Mesendoderm (in vitro differentiated cells): Measurements from ENCODE around the gene NHSL1.
"Not testable (repeated sequence)": the region's sequence is repeated elsewhere in the genome, so short reads cannot be mapped to it uniquely, and the experiment has no call there.

Experiments
- DNase-seq: peaks from one replicate; pipeline ENCODE4 v3.0.0; 2013
- H2AK5ac ChIP-seq: 2 replicates; pipeline ENCODE4 v1.6.1; 2013; ENCODE audit warnings: low read length, inconsistent platforms
- H2BK120ac ChIP-seq: 2 replicates; pipeline ENCODE4 v1.6.1; 2013; ENCODE audit warnings: low read depth, mild to moderate bottlenecking, low read length, moderate library complexity, mixed read lengths
- H2BK15ac ChIP-seq: replicated peaks from 2 replicates; pipeline ENCODE4 v1.6.1; 2013; ENCODE audit warnings: low read depth, mild to moderate bottlenecking, moderate library complexity
- H2BK5ac ChIP-seq: 2 replicates; pipeline ENCODE4 v1.6.1; 2013; ENCODE audit warnings: low read length, inconsistent platforms
- H3K18ac ChIP-seq: 2 replicates; pipeline ENCODE4 v1.6.1; 2013; ENCODE audit warnings: mild to moderate bottlenecking, low read length, mixed read lengths
- H3K23ac ChIP-seq: one replicate; pipeline ENCODE4 v1.6.1; 2013; ENCODE audit warnings: low read length
- H3K27ac ChIP-seq: 2 replicates; pipeline ENCODE4 v1.5.1; 2013; ENCODE audit warnings: low read depth, mild to moderate bottlenecking, inconsistent platforms, low read length, moderate library complexity
- H3K27me3 ChIP-seq: 2 replicates; pipeline ENCODE4 v1.6.1; 2013; ENCODE audit warnings: low read length, control low read depth, mild to moderate bottlenecking, inconsistent platforms; ENCODE audit not compliant: insufficient read depth, poor library complexity
- H3K36me3 ChIP-seq: 2 replicates; pipeline ENCODE4 v1.6.1; 2013; ENCODE audit warnings: low read length, inconsistent platforms; ENCODE audit not compliant: control insufficient read depth, insufficient read depth
- H3K4ac ChIP-seq: one replicate; pipeline ENCODE4 v1.6.1; 2013; ENCODE audit warnings: low read depth, mild to moderate bottlenecking, low read length, moderate library complexity
- H3K4me1 ChIP-seq: 2 replicates; pipeline ENCODE4 v1.6.1; 2013; ENCODE audit warnings: low read depth, low read length, inconsistent platforms; ENCODE audit not compliant: control insufficient read depth
- H3K4me2 ChIP-seq: 2 replicates; pipeline ENCODE4 v1.6.1; 2013; ENCODE audit warnings: low read length
- H3K4me3 ChIP-seq: 2 replicates; pipeline ENCODE4 v1.5.1; 2013; ENCODE audit warnings: mild to moderate bottlenecking, low read length
- H3K56ac ChIP-seq: one replicate; pipeline ENCODE4 v1.6.1; 2013; ENCODE audit warnings: low read length
- H3K79me1 ChIP-seq: 2 replicates; pipeline ENCODE4 v1.6.1; 2013; ENCODE audit warnings: low read length, inconsistent platforms
- H3K79me2 ChIP-seq: 2 replicates; pipeline ENCODE4 v1.6.1; 2013; ENCODE audit warnings: mild to moderate bottlenecking, low read length; ENCODE audit not compliant: control insufficient read depth, insufficient read depth
- H3K9ac ChIP-seq: 2 replicates; pipeline ENCODE4 v1.6.1; 2013; ENCODE audit warnings: low read length, inconsistent platforms
- H4K5ac ChIP-seq: one replicate; pipeline ENCODE4 v1.6.1; 2013; ENCODE audit warnings: low read length
- H4K8ac ChIP-seq: one replicate; pipeline ENCODE4 v1.6.1; 2013; ENCODE audit warnings: low read depth, mild to moderate bottlenecking, control low read depth, low read length, moderate library complexity
- WGBS: extraction: QIAGEN DNeasy Blood & Tissue Kit; methylation state at CpG from one replicate; pipeline ENCODE4 v1.1.7; 2013; ENCODE audit warnings: low lambda C conversion rate, missing lambda C conversion rate; ENCODE audit not compliant: insufficient coverage; ENCODE audit errors: extremely low coverage; 5-methylcytosine and 5-hydroxymethylcytosine counted together

Gene NHSL1

GRCh38 chr6:138427701-138428100 lies 71.6 kb downstream of the NHSL1 start:
- no peak overlapping the region for H3K4me3 ChIP-seq
- no peak overlapping the region for H2BK5ac ChIP-seq
- H3K36me3 ChIP-seq: no peaks in the 10 kb centered on the region
- H2AK5ac ChIP-seq: no peak overlapping the region
- H3K27me3 ChIP-seq: no peaks in the 10 kb centered on the region
- no peaks in the 10 kb centered on the region for H3K79me1 ChIP-seq
- H2BK120ac ChIP-seq: no peak overlapping the region
- no peak overlapping the region for H2BK15ac ChIP-seq
- H3K4me2 ChIP-seq: no peak overlapping the region
- no peak overlapping the region for H3K23ac ChIP-seq
- H3K56ac ChIP-seq: no peak overlapping the region
- H4K5ac ChIP-seq: no peak overlapping the region
- H3K4me1 ChIP-seq: no peaks in the 10 kb centered on the region
- no peaks in the 10 kb centered on the region for H3K79me2 ChIP-seq
- no peak for DNase-seq
- 100% methylated on average over 1 of the region's 8 CpGs for WGBS
- no peak overlapping the region for H3K18ac ChIP-seq
- H3K9ac ChIP-seq: no peak overlapping the region
- no peak overlapping the region for H3K27ac ChIP-seq
- H4K8ac ChIP-seq: no peak overlapping the region
- no peak overlapping the region for H3K4ac ChIP-seq

- H3K56ac ChIP-seq: no peak overlapping the region
- no peak overlapping the region for H3K4me3 ChIP-seq
- H3K27ac ChIP-seq: no peak overlapping the region
- no peaks in the 10 kb centered on the region for H3K79me1 ChIP-seq
- no peak overlapping the region for H3K23ac ChIP-seq
- H2BK15ac ChIP-seq: no peak overlapping the region
- no peak overlapping the region for H4K5ac ChIP-seq
- H3K4ac ChIP-seq: no peak overlapping the region
- no peaks in the 10 kb centered on the region for H3K27me3 ChIP-seq
- no peaks in the 10 kb centered on the region for H3K79me2 ChIP-seq
- no peak overlapping the region for H3K18ac ChIP-seq
- H3K4me1 ChIP-seq: no peaks in the 10 kb centered on the region
- no peak overlapping the region for H2BK5ac ChIP-seq
- no peak for DNase-seq
- H3K36me3 ChIP-seq: no peaks in the 10 kb centered on the region
- H4K8ac ChIP-seq: no peak overlapping the region
- no peak overlapping the region for H3K9ac ChIP-seq
- no peak overlapping the region for H3K4me2 ChIP-seq
- H2BK120ac ChIP-seq: no peak overlapping the region
- no peak overlapping the region for H2AK5ac ChIP-seq
- no CpG with 5 or more reads among the region's 5 CpGs for WGBS
These were observed 72.7 kb downstream of the NHSL1 start for GRCh38 chr6:138426500-138427123.

- not testable (repeated sequence) for H4K5ac ChIP-seq, H3K56ac ChIP-seq, H3K79me1 ChIP-seq, H3K27me3 ChIP-seq, H3K4me3 ChIP-seq, H3K4ac ChIP-seq, H2AK5ac ChIP-seq, H3K18ac ChIP-seq, H3K27ac ChIP-seq, H3K4me2 ChIP-seq, H3K79me2 ChIP-seq, H3K23ac ChIP-seq, H4K8ac ChIP-seq, H2BK5ac ChIP-seq, DNase-seq, H2BK15ac ChIP-seq, H3K9ac ChIP-seq, H2BK120ac ChIP-seq, H3K36me3 ChIP-seq, H3K4me1 ChIP-seq
- WGBS: no CpG with 5 or more reads among the region's 7 CpGs
These were observed 74.0 kb downstream of the NHSL1 start for GRCh38 chr6:138425256-138425655.

DNA sequence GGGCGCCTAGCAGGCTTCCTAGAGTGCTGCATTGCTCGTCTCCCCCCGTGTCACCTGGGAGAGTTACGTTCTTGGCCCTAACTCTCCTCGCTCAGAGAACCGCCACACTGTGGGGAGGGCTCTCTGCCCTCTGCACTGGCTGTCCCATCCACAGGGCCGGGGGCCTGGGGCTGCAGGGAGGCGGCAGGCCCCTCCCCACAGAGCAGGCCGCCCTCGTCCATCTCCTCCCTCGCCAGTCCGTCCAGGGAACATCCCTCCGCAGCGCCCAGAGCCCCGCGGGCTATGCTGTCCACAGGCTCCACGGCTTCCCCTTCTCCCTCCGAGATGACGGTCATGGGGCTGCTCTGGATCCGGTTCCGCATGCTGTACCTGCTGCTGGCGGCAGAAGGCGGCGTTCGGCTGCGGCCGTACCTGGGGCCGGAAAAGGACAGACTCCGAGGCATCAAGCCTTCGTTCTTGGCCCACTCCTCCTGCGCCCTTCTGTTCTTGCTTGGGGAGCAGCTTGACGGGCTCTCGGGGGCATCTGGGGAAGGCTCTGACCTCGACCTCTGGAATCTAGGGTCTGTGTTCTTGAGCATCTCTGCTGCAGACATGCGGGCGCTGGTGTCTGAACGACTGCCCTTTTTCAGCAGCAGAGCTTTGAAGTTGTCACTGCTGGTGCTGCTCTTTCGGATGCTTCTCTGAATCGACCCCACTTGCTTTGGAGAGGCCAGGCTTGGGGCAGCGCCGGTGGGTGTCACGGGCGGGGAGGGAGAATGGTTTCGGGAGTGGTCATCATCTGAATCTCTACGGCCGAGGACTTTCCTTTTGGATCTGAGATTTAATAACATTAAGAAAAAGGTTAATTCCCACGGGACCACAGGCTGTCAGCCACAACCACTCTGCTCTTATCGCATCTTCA lies 75.0 kb downstream of the NHSL1 start:
- H2BK15ac ChIP-seq: no peak overlapping the region
- no peak overlapping the region for H3K23ac ChIP-seq
- H4K5ac ChIP-seq: no peak overlapping the region
- no peak overlapping the region for H4K8ac ChIP-seq
- no CpG with 5 or more reads among the region's 48 CpGs for WGBS
- H3K79me1 ChIP-seq: no peaks in the 10 kb centered on the region
- no peak overlapping the region for H3K18ac ChIP-seq
- no peak overlapping the region for H3K9ac ChIP-seq
- DNase-seq: no peak
- no peaks in the 10 kb centered on the region for H3K79me2 ChIP-seq
- H3K27me3 ChIP-seq: no peaks in the 10 kb centered on the region
- H2BK120ac ChIP-seq: no peak overlapping the region
- H3K56ac ChIP-seq: no peak overlapping the region
- H3K27ac ChIP-seq: no peak overlapping the region
- H2AK5ac ChIP-seq: no peak overlapping the region
- no peak overlapping the region for H3K4me3 ChIP-seq
- no peak overlapping the region for H3K4me2 ChIP-seq
- H3K36me3 ChIP-seq: peaks cover 2% of the 10 kb centered on the region
- H3K4ac ChIP-seq: no peak overlapping the region
- no peaks in the 10 kb centered on the region for H3K4me1 ChIP-seq
- no peak overlapping the region for H2BK5ac ChIP-seq

DNA sequence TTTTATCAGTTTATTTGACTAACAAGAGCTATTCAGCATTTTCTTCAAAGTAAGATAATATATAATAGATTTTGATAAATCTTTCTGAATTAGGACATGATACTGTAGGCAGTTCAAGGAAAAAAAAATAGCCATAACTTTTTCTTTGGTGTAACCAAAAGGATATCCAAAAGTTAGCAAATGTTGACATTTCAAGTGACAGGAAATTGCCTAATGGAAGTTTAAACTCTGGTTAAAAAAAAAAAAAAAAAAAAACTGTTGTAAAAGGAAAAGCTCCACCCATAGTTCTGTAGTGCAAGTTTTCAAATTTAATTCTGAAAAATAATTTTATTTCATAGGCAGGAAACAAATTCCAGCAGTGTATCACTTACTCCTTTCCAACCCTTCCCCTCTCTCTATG lies 76.4 kb downstream of the NHSL1 start:
- Histone ChIP-seq H3K9ac (no peak overlapping the region), H3K79me2 (no peaks in the 10 kb centered on the region), H3K27me3 (no peaks in the 10 kb centered on the region), H2BK120ac (no peak overlapping the region), H3K23ac (no peak overlapping the region), H2AK5ac (no peak overlapping the region), H3K79me1 (no peaks in the 10 kb centered on the region), H4K8ac (no peak overlapping the region), H2BK15ac (no peak overlapping the region), H3K36me3 (peaks cover 2% of the 10 kb centered on the region), H3K56ac (no peak overlapping the region), H3K4me2 (no peak overlapping the region), H4K5ac (no peak overlapping the region), H2BK5ac (no peak overlapping the region), H3K4me3 (no peak overlapping the region), H3K4ac (no peak overlapping the region), H3K18ac (no peak overlapping the region), H3K4me1 (no peaks in the 10 kb centered on the region), H3K27ac (no peak overlapping the region)
- no peak for DNase-seq
